Parathyroid adenoma (tissue), 2 donors: ENCODE measurements around the gene KATNB1.
"Not testable (repeated sequence)": the region's sequence is repeated elsewhere in the genome, so short reads cannot be mapped to it uniquely, and the experiment has no call there.

Experiments
- H2AFZ ChIP-seq: fragments of 300-600 bp; sonication (generic); one replicate; pipeline ENCODE4 v1.7.0; 2017; ENCODE audit warnings: antibody characterized with exemption, mild to moderate bottlenecking
- H3K27ac ChIP-seq: fragments of 300-600 bp; sonication (generic); one replicate; pipeline ENCODE4 v1.7.0; 2017
- H3K27me3 ChIP-seq: fragments of 300-600 bp; sonication (generic); one replicate; pipeline ENCODE4 v1.7.0; 2017; ENCODE audit warnings: low read length; ENCODE audit not compliant: control insufficient read depth, insufficient read depth
- H3K36me3 ChIP-seq: fragments of 300-600 bp; sonication (generic); one replicate; pipeline ENCODE4 v1.7.0; 2017; ENCODE audit warnings: low read length; ENCODE audit not compliant: control insufficient read depth, insufficient read depth
- H3K4me1 ChIP-seq: fragments of 300-600 bp; sonication (generic); one replicate; pipeline ENCODE4 v1.7.0; 2017; ENCODE audit warnings: control low read depth
- H3K4me2 ChIP-seq: fragments of 300-600 bp; sonication (generic); one replicate; pipeline ENCODE4 v1.7.0; 2017; ENCODE audit warnings: low read length
- H3K4me3 ChIP-seq: fragments of 300-600 bp; sonication (generic); one replicate; pipeline ENCODE4 v1.7.0; 2017; ENCODE audit warnings: low read depth, low read length
- H3K79me2 ChIP-seq: fragments of 300-600 bp; sonication (generic); one replicate; pipeline ENCODE4 v1.7.0; 2017; ENCODE audit warnings: control low read depth
- H3K9ac ChIP-seq: fragments of 300-600 bp; sonication (generic); one replicate; pipeline ENCODE4 v1.7.0; 2017; ENCODE audit warnings: mild to moderate bottlenecking
- H3K9me3 ChIP-seq: fragments of 300-600 bp; sonication (generic); one replicate; pipeline ENCODE4 v1.7.0; 2017; ENCODE audit warnings: low read length; ENCODE audit not compliant: control insufficient read depth
- TF ChIP-seq, protein P1 (sequence below): fragments of 300-600 bp; sonication (generic); IDR thresholded peaks from one replicate; pipeline ENCODE4 v1.7.0; 2017; ENCODE audit warnings: antibody characterized with exemption, mild to moderate bottlenecking
- donor health status: primary hyperparathyroidism.

Gene KATNB1

DNA sequence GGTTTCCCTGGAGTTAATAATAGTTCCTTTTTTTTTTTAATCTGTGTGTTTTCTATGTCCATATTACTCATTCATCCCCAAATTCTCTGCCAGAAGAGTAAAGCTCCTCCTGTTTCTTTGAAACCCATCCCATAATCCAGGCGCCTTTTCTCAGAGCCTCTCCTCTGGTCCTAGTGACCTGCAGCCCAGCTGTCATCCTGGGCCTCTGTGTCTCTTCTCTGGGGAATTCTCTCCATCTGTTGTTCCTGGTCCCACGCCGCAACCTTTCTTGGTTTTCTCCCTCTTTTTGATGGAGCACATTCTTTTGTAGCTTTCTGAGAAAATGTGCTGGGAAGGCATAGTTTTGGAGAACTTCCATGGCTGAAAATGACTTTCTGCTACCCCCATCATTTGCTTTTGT lies 10.2 kb downstream of the KATNB1 start:
- H3K9ac ChIP-seq: no peak overlapping the region

DNA sequence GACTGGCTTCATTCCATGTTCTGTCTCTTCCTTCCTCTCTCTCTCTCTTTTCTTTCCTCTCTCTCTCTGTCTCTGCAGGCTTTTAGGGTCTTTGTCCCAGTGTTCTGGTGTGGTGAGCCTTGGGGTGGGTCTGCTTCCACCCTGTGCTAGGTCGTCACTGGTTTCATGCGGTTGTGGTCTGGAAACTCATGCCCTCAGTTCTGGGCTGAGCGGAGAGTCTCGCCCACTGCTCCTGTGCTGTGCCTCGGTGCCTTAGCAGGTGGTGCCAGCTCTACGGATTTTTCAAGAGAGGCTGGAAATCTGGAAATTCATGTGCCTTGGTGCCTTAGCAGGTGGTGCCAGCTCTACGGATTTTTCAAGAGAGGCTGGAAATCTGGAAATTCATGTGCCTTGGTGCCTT lies 10.7 kb downstream of the KATNB1 start:
- not testable (repeated sequence) for H3K9ac ChIP-seq, H3K9me3 ChIP-seq, H3K4me3 ChIP-seq, H3K27me3 ChIP-seq, H3K36me3 ChIP-seq, H3K27ac ChIP-seq, H3K4me1 ChIP-seq, H3K79me2 ChIP-seq, H3K4me2 ChIP-seq, H2AFZ ChIP-seq

More for the DNA sequence above, 10.2 kb downstream of the KATNB1 start:
- no peaks in the 10 kb centered on the region for H3K27me3 ChIP-seq
- no peak overlapping the region for H3K4me3 ChIP-seq
- TF ChIP-seq, protein P1, sequence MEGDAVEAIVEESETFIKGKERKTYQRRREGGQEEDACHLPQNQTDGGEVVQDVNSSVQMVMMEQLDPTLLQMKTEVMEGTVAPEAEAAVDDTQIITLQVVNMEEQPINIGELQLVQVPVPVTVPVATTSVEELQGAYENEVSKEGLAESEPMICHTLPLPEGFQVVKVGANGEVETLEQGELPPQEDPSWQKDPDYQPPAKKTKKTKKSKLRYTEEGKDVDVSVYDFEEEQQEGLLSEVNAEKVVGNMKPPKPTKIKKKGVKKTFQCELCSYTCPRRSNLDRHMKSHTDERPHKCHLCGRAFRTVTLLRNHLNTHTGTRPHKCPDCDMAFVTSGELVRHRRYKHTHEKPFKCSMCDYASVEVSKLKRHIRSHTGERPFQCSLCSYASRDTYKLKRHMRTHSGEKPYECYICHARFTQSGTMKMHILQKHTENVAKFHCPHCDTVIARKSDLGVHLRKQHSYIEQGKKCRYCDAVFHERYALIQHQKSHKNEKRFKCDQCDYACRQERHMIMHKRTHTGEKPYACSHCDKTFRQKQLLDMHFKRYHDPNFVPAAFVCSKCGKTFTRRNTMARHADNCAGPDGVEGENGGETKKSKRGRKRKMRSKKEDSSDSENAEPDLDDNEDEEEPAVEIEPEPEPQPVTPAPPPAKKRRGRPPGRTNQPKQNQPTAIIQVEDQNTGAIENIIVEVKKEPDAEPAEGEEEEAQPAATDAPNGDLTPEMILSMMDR: no peak
- H3K4me2 ChIP-seq: no peak overlapping the region
- H3K36me3 ChIP-seq: no peaks in the 10 kb centered on the region
- no peaks in the 10 kb centered on the region for H3K4me1 ChIP-seq
- no peak overlapping the region for H2AFZ ChIP-seq
- no peaks in the 10 kb centered on the region for H3K79me2 ChIP-seq
- H3K27ac ChIP-seq: no peak overlapping the region
- no peaks in the 10 kb centered on the region for H3K9me3 ChIP-seq

DNA sequence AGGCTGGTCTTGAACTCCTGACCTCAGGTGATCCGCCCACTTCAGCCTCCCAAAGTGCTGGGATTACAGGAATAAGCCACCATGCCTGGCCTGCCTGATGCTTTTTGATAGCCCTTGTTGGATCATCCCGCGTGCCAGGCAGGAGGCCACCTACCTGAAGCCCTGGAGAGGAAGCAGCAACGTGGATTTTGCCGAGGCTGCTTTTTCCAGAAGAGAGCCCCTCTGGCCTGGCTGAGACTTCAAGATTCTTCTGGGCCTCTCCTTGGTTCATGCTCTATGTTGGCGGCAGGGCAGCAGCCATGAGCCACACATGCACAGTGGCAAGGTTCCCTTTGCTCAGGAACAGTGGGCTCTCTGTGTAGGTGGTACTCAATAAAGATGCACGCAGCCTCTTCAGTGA lies 11.5 kb downstream of the KATNB1 start:
- Histone ChIP-seq H2AFZ (no peak overlapping the region), H3K4me2 (no peak overlapping the region), H3K4me3 (no peak overlapping the region), H3K9ac (no peak overlapping the region), H3K27ac (no peak overlapping the region), H3K36me3 (no peaks in the 10 kb centered on the region), H3K9me3 (no peaks in the 10 kb centered on the region), H3K27me3 (no peaks in the 10 kb centered on the region), H3K4me1 (no peaks in the 10 kb centered on the region), H3K79me2 (no peaks in the 10 kb centered on the region)
- TF ChIP-seq, protein P1: no peak

DNA sequence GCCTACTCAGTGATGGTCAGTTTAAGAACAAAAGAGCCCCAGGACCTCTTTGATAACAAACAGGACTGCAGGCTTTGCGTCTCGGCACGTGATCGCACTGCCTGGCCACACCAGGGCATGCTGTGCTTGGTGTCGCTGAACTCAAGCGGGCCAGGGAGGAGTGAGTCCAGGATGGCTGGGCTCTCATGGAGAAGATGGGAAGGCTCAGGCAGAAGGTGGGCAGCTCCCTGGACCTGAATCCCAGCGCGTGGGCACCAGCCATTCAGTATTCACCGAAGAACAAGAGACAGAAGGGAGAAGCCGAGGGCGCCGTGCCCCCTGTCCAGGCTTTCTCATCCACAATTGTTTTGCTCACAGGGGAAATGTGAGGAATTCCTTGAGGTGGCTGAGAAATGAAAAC lies 11.9 kb downstream of the KATNB1 start:
- no peaks in the 10 kb centered on the region for H3K4me1 ChIP-seq
- TF ChIP-seq, protein P1: no peak
- no peak overlapping the region for H3K27ac ChIP-seq
- H3K9ac ChIP-seq: no peak overlapping the region
- no peaks in the 10 kb centered on the region for H3K27me3 ChIP-seq
- H3K36me3 ChIP-seq: no peaks in the 10 kb centered on the region
- no peaks in the 10 kb centered on the region for H3K9me3 ChIP-seq
- H2AFZ ChIP-seq: no peak overlapping the region
- H3K4me2 ChIP-seq: no peak overlapping the region
- no peaks in the 10 kb centered on the region for H3K79me2 ChIP-seq
- no peak overlapping the region for H3K4me3 ChIP-seq

DNA sequence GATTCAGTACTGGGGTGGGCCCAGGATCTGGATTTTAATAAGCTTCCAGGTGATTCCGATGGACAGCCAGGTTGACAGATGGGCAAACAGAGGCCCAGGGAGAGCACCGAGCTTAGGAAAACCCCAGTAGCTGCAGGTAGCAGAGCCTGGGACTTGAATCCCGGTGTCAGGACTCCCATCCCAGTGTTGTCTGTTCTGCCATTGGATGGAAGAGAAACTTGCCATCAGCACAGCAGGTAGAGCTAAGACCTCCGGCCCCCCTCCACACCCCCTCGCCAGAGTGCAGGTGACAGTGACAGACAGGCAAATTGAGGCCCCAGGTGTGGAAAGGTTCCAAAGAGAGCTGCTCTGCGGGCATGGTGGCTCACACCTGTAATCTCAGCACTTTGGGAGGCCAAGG lies 12.4 kb downstream of the KATNB1 start:
- Histone ChIP-seq H3K27ac (no peak overlapping the region), H3K27me3 (no peaks in the 10 kb centered on the region), H3K36me3 (no peaks in the 10 kb centered on the region), H3K4me3 (no peak overlapping the region), H3K79me2 (no peaks in the 10 kb centered on the region), H3K9ac (no peak overlapping the region), H2AFZ (no peak overlapping the region), H3K9me3 (no peaks in the 10 kb centered on the region), H3K4me2 (no peak overlapping the region), H3K4me1 (no peaks in the 10 kb centered on the region)
- TF ChIP-seq, protein P1: no peak
